HK-2 (cell line): Measurements from ENCODE around the gene MYO15B.

Experiments used
- DNase-seq: peaks from one replicate; pipeline ENCODE4 v3.0.0-alpha.2; 2018; ENCODE audit not compliant: unreplicated experiment

The MYO15B gene

GRCh38 chr17:75639327-75639726 is 51.7 kb downstream of the MYO15B start:
- no peak for DNase-seq

- no peak for DNase-seq
These were observed 52.4 kb downstream of the MYO15B start for GRCh38 chr17:75639771-75640555.

- DNase-seq = no peak
These were observed 53.0 kb downstream of the MYO15B start for GRCh38 chr17:75640556-75641119.

- DNase-seq = no peak
These were observed 53.7 kb downstream of the MYO15B start for GRCh38 chr17:75641343-75641742.

GRCh38 chr17:75642182-75642783 is 54.7 kb downstream of the MYO15B start:
- no peak for DNase-seq

- DNase-seq = no peak
These were observed 55.4 kb downstream of the MYO15B start for GRCh38 chr17:75642784-75643642.

GRCh38 chr17:75643643-75644017 is 56.0 kb downstream of the MYO15B start:
- DNase-seq = no peak

GRCh38 chr17:75645501-75645888 is 57.9 kb downstream of the MYO15B start:
- peak; percentile 66 for DNase-seq

- peak; percentile 94 for DNase-seq
These were observed 58.5 kb downstream of the MYO15B start for GRCh38 chr17:75645889-75646637.

- no peak for DNase-seq
These were observed 59.0 kb downstream of the MYO15B start for GRCh38 chr17:75646638-75646992.

GRCh38 chr17:75647061-75647460 is 59.5 kb downstream of the MYO15B start:
- DNase-seq = no peak

- DNase-seq = no peak
These were observed 60.3 kb downstream of the MYO15B start for GRCh38 chr17:75647921-75648320.

- no peak for DNase-seq
These were observed 62.1 kb downstream of the MYO15B start for GRCh38 chr17:75649687-75650086.

GRCh38 chr17:75650874-75651273 is 63.3 kb downstream of the MYO15B start:
- no peak for DNase-seq

- no peak for DNase-seq
These were observed 64.7 kb downstream of the MYO15B start for GRCh38 chr17:75652341-75652740.

- DNase-seq = peak; percentile 27
These were observed 65.4 kb downstream of the MYO15B start for GRCh38 chr17:75652934-75653549.

GRCh38 chr17:75654176-75654575 is 66.6 kb downstream of the MYO15B start:
- DNase-seq = no peak

GRCh38 chr17:75658237-75658636 is 70.6 kb downstream of the MYO15B start:
- DNase-seq = no peak

GRCh38 chr17:75661531-75661930 is 73.9 kb downstream of the MYO15B start:
- DNase-seq = no peak

GRCh38 chr17:75662511-75662910 is 74.9 kb downstream of the MYO15B start:
- no peak for DNase-seq

GRCh38 chr17:75664099-75664549 is 76.5 kb downstream of the MYO15B start:
- DNase-seq = no peak
